ENCODE data around the gene MARCKS.

- TF ChIP-seq CTCF (IDR thresholded peaks at IDR 0.05), result no peak
- no peak for TF ChIP-seq POLR2A (IDR thresholded peaks at IDR 0.05)
Measured at GRCh38 chr6:113884011-113884410, 26.9 kb downstream of the MARCKS start.

All from Peyer's patch (tissue), 4 donors.